Fibroblast of upper back skin (primary cell): ENCODE results near the gene TSSC4.

Experiments
- DNase-seq: peaks from one replicate; pipeline ENCODE4 v3.0.0-alpha.2; 2013

TSSC4 gene

DNA sequence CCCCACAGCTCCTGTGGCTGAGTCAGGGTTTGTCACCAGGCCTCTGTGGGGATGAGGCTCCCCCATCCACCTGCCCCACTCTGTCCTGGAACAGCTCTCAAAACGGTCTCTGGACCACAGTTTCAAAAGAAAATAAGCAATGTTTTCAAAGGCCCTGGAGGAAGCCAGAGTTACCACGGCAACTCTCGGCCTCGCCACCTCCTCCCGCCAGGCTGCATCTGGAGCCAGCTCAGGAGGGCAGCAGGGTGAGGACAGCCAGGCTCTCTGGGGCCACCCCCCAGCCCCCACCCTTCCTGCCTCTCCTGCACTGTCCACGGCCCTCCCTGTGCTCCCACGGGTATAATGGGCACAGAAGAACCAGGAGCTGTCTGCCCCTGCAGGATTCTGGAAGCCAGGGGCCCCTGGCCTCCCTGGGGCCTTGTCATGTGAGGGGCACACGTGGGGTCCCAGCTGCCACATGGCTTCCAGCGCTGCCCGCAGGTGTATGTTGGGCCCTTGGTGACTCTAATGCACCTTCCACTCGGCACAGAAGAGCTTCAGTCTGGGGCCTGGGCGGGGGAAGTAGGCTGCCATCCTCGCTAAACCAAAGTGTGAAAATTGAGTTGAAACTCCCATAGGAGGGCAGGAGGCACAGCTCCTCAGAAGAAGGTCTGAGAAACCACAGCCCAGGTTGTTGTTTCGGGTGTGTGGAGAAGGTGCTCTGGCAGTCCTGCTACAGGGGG, 13.1 kb upstream of the TSSC4 start:
- DNase-seq: no peak

DNA sequence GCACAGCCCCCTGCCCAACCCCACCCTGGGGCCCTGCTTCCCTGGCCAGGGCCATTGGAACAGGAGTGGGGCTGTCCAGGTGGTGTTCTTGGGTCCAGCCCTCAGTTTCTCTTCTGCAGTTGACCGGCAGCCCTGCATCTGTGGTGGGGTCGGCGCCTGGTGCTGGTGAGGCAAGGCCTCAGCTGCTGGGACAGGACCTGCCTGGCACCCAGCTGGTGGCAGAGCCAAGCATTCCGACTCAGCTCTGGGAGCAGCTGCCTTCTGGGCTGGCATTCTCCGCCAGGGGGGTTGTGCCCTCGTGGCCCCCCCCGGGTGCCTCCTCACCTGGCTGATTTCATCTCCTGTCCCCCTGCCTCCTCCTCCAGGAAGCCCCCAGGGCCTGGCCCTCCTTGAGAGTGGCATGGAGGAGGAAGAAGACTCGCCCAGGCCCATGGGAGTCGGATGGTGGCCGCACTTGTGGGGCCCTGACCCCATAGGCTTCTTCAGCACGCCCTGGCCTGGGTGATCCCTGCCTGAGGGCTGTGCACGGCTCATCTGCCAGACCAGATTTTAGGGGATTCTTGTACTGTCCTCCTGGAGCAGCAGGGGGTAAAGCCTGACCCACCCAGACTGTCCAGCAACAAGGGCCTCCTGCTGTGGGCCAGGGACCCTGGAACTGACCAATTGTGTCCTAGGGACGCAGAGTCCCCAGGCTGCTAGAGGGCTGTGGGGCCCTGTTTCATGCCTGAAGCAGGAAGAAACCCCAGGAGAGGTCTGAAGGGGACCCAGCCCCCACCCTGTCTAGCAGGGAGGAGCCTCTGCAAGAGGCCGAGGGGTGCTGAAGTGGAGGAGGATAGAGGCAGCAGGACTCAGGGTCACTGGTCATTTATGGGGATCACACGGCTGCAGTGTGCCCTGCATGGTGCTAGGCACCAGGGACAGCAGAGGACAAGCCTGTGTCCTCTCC, 11.8 kb upstream of the TSSC4 start:
- no peak for DNase-seq

DNA sequence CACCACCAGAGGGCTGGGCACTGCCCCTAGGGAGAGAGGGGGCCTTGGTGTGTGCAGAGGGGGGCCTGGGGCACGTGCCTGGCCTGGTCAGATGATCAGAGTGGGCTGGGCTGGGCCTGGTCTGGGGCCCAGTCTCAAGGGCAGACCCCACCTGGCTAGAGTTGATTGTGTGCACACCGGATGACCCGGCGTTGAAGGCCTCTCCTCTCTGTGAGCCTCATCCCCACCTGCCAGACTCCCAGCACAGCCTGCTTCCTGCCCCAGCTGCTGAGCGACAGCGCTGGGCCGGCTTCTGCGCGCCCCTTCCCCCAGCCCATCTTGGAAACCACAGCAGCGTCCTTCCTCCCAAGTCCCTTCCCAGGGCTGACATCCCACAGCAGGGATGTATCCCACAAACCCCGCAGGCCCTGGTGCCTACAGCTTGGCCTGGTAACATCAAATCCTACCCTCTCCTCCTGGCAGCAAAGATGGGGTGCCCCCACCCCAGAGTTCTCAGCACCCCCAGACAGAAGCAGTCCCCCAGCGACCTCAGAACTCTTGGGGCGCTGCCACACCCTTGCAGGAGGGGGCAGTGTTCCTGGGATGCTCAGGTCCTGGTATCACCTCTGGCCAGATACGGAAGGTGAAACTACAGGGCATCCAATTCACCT, 11.0 kb upstream of the TSSC4 start:
- no peak for DNase-seq

GRCh38 chr11:2390091-2390724, 10.3 kb upstream of the TSSC4 start:
- no peak for DNase-seq

GRCh38 chr11:2390725-2391151, 9.8 kb upstream of the TSSC4 start:
- DNase-seq: peak; percentile 78

DNA sequence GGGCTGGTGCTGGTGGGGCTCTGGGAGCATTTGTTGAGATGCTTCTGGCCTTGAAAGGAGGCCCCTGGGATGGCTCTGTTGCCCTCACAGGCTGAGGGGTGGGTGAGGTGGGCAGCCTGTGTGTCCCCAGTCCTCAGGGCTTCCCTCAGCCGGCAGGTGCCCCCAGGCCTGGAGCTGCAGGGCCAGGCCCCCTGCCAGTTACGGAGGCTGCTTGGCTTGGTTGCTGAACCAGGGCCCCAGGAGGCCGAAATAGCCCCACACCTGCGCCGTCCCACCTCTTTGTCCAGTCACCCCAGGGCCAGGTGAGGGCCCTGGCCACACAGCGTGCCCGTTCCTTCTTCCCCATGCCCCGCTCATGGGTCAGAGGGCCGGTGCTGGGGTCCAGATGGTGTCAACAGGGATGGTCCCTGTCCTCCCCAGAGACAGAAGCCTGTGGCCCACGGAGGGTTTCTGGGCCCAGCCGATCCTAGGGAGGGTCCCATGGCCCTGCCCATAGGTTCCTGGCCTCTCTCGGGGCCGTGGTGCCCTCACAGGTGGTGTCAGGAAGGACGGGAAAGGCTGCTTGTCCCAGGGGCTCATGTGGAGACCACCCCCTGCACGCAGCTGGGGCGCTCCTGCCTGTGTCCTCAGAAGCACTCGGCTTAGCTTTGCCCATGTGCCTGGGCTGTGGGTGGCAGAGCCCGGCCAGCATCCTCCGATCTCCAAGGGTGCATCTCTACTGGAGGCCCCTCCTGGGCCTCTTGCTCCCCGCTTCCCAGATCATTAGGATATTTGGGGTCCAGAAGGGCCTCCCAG, 9.2 kb upstream of the TSSC4 start:
- no peak for DNase-seq

GRCh38 chr11:2392241-2392959, 8.2 kb upstream of the TSSC4 start:
- DNase-seq: no peak

GRCh38 chr11:2393111-2393868, 7.3 kb upstream of the TSSC4 start:
- no peak for DNase-seq

- DNase-seq: no peak
These were observed 6.4 kb upstream of the TSSC4 start for GRCh38 chr11:2393941-2394817.

GRCh38 chr11:2394818-2395105, 5.8 kb upstream of the TSSC4 start:
- DNase-seq: no peak

DNA sequence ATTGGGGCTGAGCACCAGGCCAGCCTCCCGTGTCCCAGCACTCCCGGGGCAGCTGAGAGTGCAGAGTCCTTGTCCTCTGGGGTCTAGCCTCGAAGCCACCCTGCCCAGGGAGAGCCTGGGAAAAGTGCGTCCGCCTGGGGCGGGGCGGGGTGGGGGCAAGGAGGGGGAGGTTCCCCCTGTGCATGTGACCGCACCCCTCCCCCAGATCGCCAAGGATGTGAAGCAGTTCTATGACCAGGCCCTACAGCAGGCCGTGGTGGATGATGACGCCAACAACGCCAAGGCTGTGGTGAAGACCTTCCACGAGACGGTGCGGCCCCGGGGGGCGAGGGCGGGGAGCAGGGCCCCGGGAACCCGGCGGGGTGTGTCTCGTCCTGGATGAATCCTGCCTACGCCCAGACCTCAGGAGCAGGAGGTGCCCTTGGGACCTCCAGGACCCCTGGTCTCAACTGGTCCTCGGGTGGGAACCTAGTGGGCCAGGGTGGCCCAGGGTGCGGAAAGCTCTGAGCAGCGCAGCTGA, 5.3 kb upstream of the TSSC4 start:
- DNase-seq: no peak

DNA sequence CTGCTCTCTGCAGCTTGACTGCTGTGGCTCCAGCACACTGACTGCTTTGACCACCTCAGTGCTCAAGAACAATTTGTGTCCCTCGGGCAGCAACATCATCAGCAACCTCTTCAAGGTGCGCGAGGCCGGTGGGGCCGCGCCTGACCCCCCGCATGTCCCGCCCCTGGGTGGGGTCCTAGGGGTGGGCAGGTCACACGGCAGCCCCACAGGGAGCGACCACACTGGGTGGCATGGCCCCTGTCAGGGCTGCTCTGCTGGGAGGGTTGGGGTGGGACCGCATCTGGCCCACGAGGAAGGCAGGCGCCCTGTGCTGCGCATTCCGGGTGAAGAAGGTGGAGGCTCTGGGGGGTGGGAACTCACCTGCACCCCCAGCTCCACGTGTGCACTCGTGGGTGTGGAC, 4.7 kb upstream of the TSSC4 start:
- no peak for DNase-seq

DNA sequence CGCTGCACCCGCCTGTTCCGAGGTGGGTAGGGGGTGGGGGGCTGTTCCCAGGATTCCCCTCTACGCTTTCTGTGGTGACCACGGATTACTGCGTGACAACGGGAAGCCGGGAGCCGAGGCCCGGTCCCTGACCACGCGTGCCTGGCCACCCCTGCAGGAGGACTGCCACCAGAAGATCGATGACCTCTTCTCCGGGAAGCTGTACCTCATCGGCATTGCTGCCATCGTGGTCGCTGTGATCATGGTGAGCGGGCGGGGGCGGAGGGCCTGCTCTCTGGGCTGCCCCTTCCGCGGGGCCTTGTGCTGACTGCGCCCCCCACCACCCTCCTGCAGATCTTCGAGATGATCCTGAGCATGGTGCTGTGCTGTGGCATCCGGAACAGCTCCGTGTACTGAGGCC, 4.1 kb upstream of the TSSC4 start:
- no peak for DNase-seq

GRCh38 chr11:2397005-2397404, 3.5 kb upstream of the TSSC4 start:
- DNase-seq: no peak

- DNase-seq: no peak
These were observed 1.7 kb upstream of the TSSC4 start for GRCh38 chr11:2398664-2399355.

- DNase-seq: no peak
These were observed 972 bp upstream of the TSSC4 start for GRCh38 chr11:2399488-2400068.

DNA sequence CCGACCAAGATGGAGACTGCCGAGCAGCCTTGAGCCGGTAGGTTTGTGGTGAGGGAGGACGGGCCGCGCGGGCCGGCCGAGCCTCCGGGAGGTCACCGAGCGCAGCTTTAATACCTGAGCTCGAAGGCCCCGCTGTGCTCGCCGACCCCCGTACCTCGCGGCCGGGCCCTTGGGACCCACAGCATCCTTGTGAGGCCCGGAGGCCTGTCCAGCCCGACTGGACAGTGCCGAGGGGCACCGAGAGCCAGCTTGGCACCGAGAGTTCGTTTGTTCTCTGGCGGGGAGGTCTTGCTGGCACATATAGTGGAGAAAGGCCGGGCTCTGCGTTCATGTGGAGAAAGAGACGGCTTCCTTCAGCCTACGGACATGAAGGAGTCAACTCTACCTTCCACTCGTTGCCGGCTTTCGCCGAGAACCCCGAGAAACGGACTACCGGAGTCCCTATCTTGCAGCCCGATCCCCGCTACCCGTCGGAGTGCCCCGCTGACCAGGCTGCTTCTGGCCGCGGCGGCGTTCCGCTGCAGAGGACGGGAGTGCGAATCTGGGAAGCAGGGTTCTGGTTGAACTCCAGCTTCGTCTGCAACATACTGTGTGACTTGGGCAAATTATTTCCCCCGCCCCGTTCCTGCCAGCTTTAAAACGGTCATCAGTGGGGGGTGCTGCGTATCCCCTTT, 349 bp downstream of the TSSC4 start:
- DNase-seq: no peak

- DNase-seq: no peak
These were observed 960 bp downstream of the TSSC4 start for GRCh38 chr11:2401436-2401984.
